ENCODE data around the gene SP7.
"Not testable (repeated sequence)": the region's sequence is repeated elsewhere in the genome, so short reads cannot be mapped to it uniquely, and the experiment has no call there.

Gene SP7

GRCh38 chr12:53297106-53297505 lies 39.0 kb downstream of the SP7 start:
- Histone ChIP-seq H3K4me3 (ENCODE audit: insufficient read depth in 1 of 2, low read depth in 1 of 2, low read length in 2 of 2) (peak overlapping the region in 1 of 2 experiments; percentile 99), H3K36me3 (ENCODE audit: control insufficient read depth in 1 of 2, insufficient read depth in 2 of 2, low read depth in 1 of 2, low read length in 2 of 2) (peaks cover 13 to 51% of the 10 kb centered on the region in 2 experiments), H3K9ac (ENCODE audit: low read length) (peak overlapping the region; percentile 98), H3K4me1 (ENCODE audit: control insufficient read depth, insufficient read depth, low read depth, low read length) (peaks cover 15% of the 10 kb centered on the region)
- not testable (repeated sequence) for H3K79me1 ChIP-seq (replicated peaks; ENCODE audit: low read length, poor library complexity, severe bottlenecking); H3K4me2 ChIP-seq (ENCODE audit: low read length, poor library complexity, severe bottlenecking); H2AK5ac ChIP-seq (ENCODE audit: low read length, severe bottlenecking); H4K8ac ChIP-seq (ENCODE audit: low read length); H2BK5ac ChIP-seq (ENCODE audit: low read depth, low read length, poor library complexity, severe bottlenecking); H3K27me3 ChIP-seq (ENCODE audit: control insufficient read depth in 1 of 2, insufficient read depth in 1 of 2, low read length in 2 of 2); H3K23ac ChIP-seq (ENCODE audit: low read length in 2 of 2); H3K4ac ChIP-seq (ENCODE audit: low read depth in 1 of 2, low read length in 2 of 2); H2BK12ac ChIP-seq (ENCODE audit: low read length in 2 of 2); H3K18ac ChIP-seq (ENCODE audit: low read depth in 1 of 2, low read length in 2 of 2); H3K14ac ChIP-seq (ENCODE audit: low read length in 2 of 2); H3K27ac ChIP-seq (ENCODE audit: low read length, poor library complexity, severe bottlenecking); H4K91ac ChIP-seq (ENCODE audit: low read length); DNase-seq; H3K9me3 ChIP-seq (ENCODE audit: control insufficient read depth, low read length); H2BK15ac ChIP-seq (ENCODE audit: low read depth, poor library complexity, severe bottlenecking); H2AFZ ChIP-seq (ENCODE audit: low read depth, low read length); H2BK120ac ChIP-seq (ENCODE audit: low read depth, low read length)
- 96% methylated on average over 9 of the region's 10 CpGs for WGBS

DNA sequence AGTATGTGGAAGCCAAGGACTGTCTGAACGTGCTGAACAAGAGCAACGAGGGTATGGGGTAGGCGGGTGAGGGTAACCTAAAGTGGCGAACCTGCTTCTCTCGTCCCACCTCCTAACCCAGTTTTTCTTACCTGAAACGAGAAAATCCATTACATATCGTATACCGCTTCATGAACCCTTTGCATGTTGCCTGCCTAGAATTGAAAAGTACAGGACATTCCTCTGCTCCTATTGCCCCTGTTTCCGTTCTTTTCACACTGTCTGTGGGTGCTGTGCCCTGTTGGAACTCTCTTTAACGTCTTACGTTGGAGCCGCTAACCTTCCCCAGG lies 40.3 kb downstream of the SP7 start:
- peaks cover 19 to 41% of the 10 kb centered on the region in 2 experiments for H3K36me3 ChIP-seq (ENCODE audit: control insufficient read depth in 1 of 2, insufficient read depth in 2 of 2, low read depth in 1 of 2, low read length in 2 of 2)
- peak overlapping the region; percentile 84 for H4K8ac ChIP-seq (ENCODE audit: low read length)
- H3K23ac ChIP-seq (ENCODE audit: low read length in 2 of 2), result peak overlapping the region in 1 of 2 experiments; percentile 98
- no peak overlapping the region for H2AK5ac ChIP-seq (ENCODE audit: low read length, severe bottlenecking)
- no peaks in the 10 kb centered on the region for H3K9me3 ChIP-seq (ENCODE audit: control insufficient read depth, low read length)
- peak overlapping the region in 1 of 2 experiments; percentile 8 for H2BK12ac ChIP-seq (ENCODE audit: low read length in 2 of 2)
- no peak overlapping the region for H2BK5ac ChIP-seq (ENCODE audit: low read depth, low read length, poor library complexity, severe bottlenecking)
- H3K27ac ChIP-seq (ENCODE audit: low read length, poor library complexity, severe bottlenecking), result peak overlapping the region; percentile 72
- peak overlapping the region; percentile 98 for H3K9ac ChIP-seq (ENCODE audit: low read length)
- H2BK15ac ChIP-seq (ENCODE audit: low read depth, poor library complexity, severe bottlenecking), result no peak overlapping the region
- 7% methylated on average over 12 of the region's 12 CpGs for WGBS
- H3K14ac ChIP-seq (ENCODE audit: low read length in 2 of 2), result no peak overlapping the region
- H2BK120ac ChIP-seq (ENCODE audit: low read depth, low read length), result no peak overlapping the region
- no peak for DNase-seq
- H2AFZ ChIP-seq (ENCODE audit: low read depth, low read length), result no peak overlapping the region
- H3K79me1 ChIP-seq (replicated peaks; ENCODE audit: low read length, poor library complexity, severe bottlenecking), result no peaks in the 10 kb centered on the region
- H3K4me2 ChIP-seq (ENCODE audit: low read length, poor library complexity, severe bottlenecking), result peak overlapping the region; percentile 72
- no peaks in the 10 kb centered on the region for H3K27me3 ChIP-seq (ENCODE audit: control insufficient read depth in 1 of 2, insufficient read depth in 1 of 2, low read length in 2 of 2)
- H4K91ac ChIP-seq (ENCODE audit: low read length), result no peak overlapping the region
- H3K18ac ChIP-seq (ENCODE audit: low read depth in 1 of 2, low read length in 2 of 2), result peak overlapping the region in 1 of 2 experiments; percentile 92
- H3K4me1 ChIP-seq (ENCODE audit: control insufficient read depth, insufficient read depth, low read depth, low read length), result peaks cover 14% of the 10 kb centered on the region
- H3K4ac ChIP-seq (ENCODE audit: low read depth in 1 of 2, low read length in 2 of 2), result peak overlapping the region; percentile 61 to 81
- peak overlapping the region; percentile 86 to 99 for H3K4me3 ChIP-seq (ENCODE audit: insufficient read depth in 1 of 2, low read depth in 1 of 2, low read length in 2 of 2)

- peak within 1 kb of the TSS; percentile 97 for H4K8ac ChIP-seq (ENCODE audit: low read length)
- H2BK120ac ChIP-seq (ENCODE audit: low read depth, low read length), result no peak within 1 kb of the TSS
- H3K36me3 ChIP-seq (ENCODE audit: control insufficient read depth in 1 of 2, insufficient read depth in 2 of 2, low read depth in 1 of 2, low read length in 2 of 2), result peaks cover 19 to 41% of the 10 kb centered on the region in 2 experiments
- no peak within 1 kb of the TSS for H2AK5ac ChIP-seq (ENCODE audit: low read length, severe bottlenecking)
- H3K27ac ChIP-seq (ENCODE audit: low read length, poor library complexity, severe bottlenecking), result peak within 1 kb of the TSS; percentile 76
- WGBS, result under 1% methylated on average over 36 of the region's 42 CpGs
- H3K9me3 ChIP-seq (ENCODE audit: control insufficient read depth, low read length), result no peaks in the 10 kb centered on the region
- H3K14ac ChIP-seq (ENCODE audit: low read length in 2 of 2), result peak within 1 kb of the TSS in 1 of 2 experiments; percentile 93
- H3K4me3 ChIP-seq (ENCODE audit: insufficient read depth in 1 of 2, low read depth in 1 of 2, low read length in 2 of 2), result peak within 1 kb of the TSS; percentile 86 to 99
- peak within 1 kb of the TSS; percentile 90 to 92 for H3K18ac ChIP-seq (ENCODE audit: low read depth in 1 of 2, low read length in 2 of 2)
- H4K91ac ChIP-seq (ENCODE audit: low read length), result peak within 1 kb of the TSS; percentile 55
- peak within 1 kb of the TSS; percentile 72 for H3K4me2 ChIP-seq (ENCODE audit: low read length, poor library complexity, severe bottlenecking)
- DNase-seq, result peak; percentile 93
- H3K27me3 ChIP-seq (ENCODE audit: control insufficient read depth in 1 of 2, insufficient read depth in 1 of 2, low read length in 2 of 2), result no peaks in the 10 kb centered on the region
- H2BK5ac ChIP-seq (ENCODE audit: low read depth, low read length, poor library complexity, severe bottlenecking), result no peak within 1 kb of the TSS
- H3K79me1 ChIP-seq (replicated peaks; ENCODE audit: low read length, poor library complexity, severe bottlenecking), result no peaks in the 10 kb centered on the region
- H2BK12ac ChIP-seq (ENCODE audit: low read length in 2 of 2), result peak within 1 kb of the TSS; percentile 8 to 65
- peaks cover 14% of the 10 kb centered on the region for H3K4me1 ChIP-seq (ENCODE audit: control insufficient read depth, insufficient read depth, low read depth, low read length)
- H2BK15ac ChIP-seq (ENCODE audit: low read depth, poor library complexity, severe bottlenecking), result peak within 1 kb of the TSS; percentile 77
- peak within 1 kb of the TSS; percentile 93 for H2AFZ ChIP-seq (ENCODE audit: low read depth, low read length)
- H3K23ac ChIP-seq (ENCODE audit: low read length in 2 of 2), result peak within 1 kb of the TSS in 1 of 2 experiments; percentile 98
- H3K9ac ChIP-seq (ENCODE audit: low read length), result peak within 1 kb of the TSS; percentile 98
- peak within 1 kb of the TSS; percentile 61 to 81 for H3K4ac ChIP-seq (ENCODE audit: low read depth in 1 of 2, low read length in 2 of 2)
These were observed 40.9 kb downstream of the SP7 start, which contains the start of gene PFDN5 for GRCh38 chr12:53295070-53295890. TSS of gene PFDN5 (plus strand) at chr12:53295542. CDS start at chr12:53295568, 26 bp downstream.

DNA sequence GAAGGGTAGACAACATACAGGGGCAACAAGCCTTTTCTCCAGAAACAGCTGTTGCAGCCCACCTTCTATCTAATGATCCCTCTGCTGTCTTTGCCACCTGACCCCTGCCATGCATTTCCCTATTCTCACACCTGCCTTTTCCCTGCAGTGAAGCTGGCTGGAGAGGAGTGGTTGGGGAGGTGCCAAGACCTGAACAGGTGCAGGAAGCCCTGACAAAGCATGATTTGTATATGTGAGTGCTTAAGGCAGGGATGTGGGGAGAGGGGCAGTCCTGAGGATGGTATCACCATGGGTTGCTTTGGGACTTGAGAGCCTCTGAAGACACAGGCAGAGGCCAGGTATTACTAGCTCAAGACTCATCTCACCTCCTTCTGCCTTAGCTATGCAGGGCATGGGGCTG lies 43.7 kb downstream of the SP7 start:
- Histone ChIP-seq H3K27ac (ENCODE audit: low read length, poor library complexity, severe bottlenecking) (no peak overlapping the region), H2BK120ac (ENCODE audit: low read depth, low read length) (no peak overlapping the region), H4K8ac (ENCODE audit: low read length) (no peak overlapping the region), H3K4me3 (ENCODE audit: insufficient read depth in 1 of 2, low read depth in 1 of 2, low read length in 2 of 2) (no peak overlapping the region), H2BK5ac (ENCODE audit: low read depth, low read length, poor library complexity, severe bottlenecking) (no peak overlapping the region), H3K23ac (ENCODE audit: low read length in 2 of 2) (no peak overlapping the region), H3K9me3 (ENCODE audit: control insufficient read depth, low read length) (no peaks in the 10 kb centered on the region), H3K36me3 (ENCODE audit: control insufficient read depth in 1 of 2, insufficient read depth in 2 of 2, low read depth in 1 of 2, low read length in 2 of 2) (peaks cover 20 to 24% of the 10 kb centered on the region in 2 experiments), H3K9ac (ENCODE audit: low read length) (no peak overlapping the region), H3K4ac (ENCODE audit: low read depth in 1 of 2, low read length in 2 of 2) (no peak overlapping the region), H3K4me2 (ENCODE audit: low read length, poor library complexity, severe bottlenecking) (no peak overlapping the region), H3K79me1 (replicated peaks; ENCODE audit: low read length, poor library complexity, severe bottlenecking) (peaks cover 3% of the 10 kb centered on the region), H2AFZ (ENCODE audit: low read depth, low read length) (no peak overlapping the region), H2AK5ac (ENCODE audit: low read length, severe bottlenecking) (no peak overlapping the region), H2BK12ac (ENCODE audit: low read length in 2 of 2) (no peak overlapping the region), H3K14ac (ENCODE audit: low read length in 2 of 2) (no peak overlapping the region), H3K27me3 (ENCODE audit: control insufficient read depth in 1 of 2, insufficient read depth in 1 of 2, low read length in 2 of 2) (no peaks in the 10 kb centered on the region), H3K18ac (ENCODE audit: low read depth in 1 of 2, low read length in 2 of 2) (no peak overlapping the region), H3K4me1 (ENCODE audit: control insufficient read depth, insufficient read depth, low read depth, low read length) (peaks cover 13% of the 10 kb centered on the region), H2BK15ac (ENCODE audit: low read depth, poor library complexity, severe bottlenecking) (no peak overlapping the region), H4K91ac (ENCODE audit: low read length) (no peak overlapping the region)
- no peak for DNase-seq

Data from mesenchymal stem cell (in vitro differentiated cells and primary cell).